ENCODE results near the gene SMIM45.

SMIM45 gene

DNA sequence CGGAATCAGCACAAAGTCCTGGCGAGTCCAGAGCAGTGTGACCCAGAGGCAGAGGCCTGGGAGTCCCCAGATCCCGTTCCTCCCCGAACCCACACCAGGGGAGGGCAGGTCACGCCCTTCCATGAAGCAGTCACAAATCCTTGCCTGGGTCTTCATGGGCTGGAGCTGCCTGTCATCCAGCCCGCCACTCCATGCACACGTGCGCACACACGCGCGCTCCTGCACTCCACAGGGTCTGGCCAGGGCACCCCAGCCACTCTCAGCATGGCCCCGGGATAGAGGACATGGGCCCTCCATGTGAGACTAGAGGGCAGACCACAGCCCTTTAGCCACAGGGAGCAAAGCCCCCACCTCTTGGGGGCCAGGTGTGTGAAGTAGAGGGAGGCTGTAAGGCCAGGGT, 19.6 kb upstream of the SMIM45 start:
- no peaks in the 10 kb centered on the region for H3K9me2 ChIP-seq

DNA sequence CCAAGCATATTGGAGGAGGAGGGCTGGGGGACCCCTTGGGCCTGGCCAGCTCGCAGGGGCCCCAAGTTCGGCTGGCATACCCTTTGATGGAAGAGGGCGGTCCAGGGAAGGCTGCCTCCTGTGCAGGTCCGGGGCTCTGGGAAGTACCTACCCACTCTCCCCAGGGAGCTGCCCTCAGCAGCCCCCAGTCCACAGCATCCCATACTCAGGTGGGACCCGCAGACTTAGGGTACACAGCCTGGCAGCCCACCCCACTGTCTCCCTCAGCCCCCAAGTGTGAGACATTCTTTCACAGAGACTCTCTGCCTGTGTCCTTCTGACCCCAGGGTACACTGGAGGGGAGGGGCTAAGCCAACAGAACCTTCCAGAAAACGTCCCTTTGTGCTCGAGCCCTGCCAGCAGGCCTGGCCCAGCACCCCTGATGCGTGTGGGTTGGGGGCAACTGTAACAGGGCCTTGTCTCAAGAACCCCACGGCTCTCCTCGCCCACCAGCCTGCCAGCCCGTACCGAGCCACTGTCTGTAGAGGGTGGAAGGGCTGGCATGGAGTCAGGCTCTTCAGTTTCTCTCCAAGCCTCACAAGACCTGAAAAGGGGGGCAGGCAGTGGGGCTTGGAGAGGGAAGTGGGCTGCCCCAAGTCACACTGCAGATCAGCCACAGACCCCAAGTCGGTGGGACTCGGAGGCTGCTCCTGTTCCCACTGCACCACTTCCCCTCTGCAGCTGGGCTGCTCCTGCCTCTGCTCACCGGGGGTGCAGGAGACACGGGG, 18.4 kb upstream of the SMIM45 start:
- WGBS (ENCODE audit: low lambda C conversion rate) = 84% methylated on average over 3 of the region's 16 CpGs
- ChIA-PET POLR2A (no interaction called here), CTCF (no interaction called here)
- Histone ChIP-seq H3K9me3 (no peaks in the 10 kb centered on the region), H3K27me3 (ENCODE audit: insufficient read depth) (no peaks in the 10 kb centered on the region), H3K4me3 (ENCODE audit: low read depth in 2 of 2, low read length in 1 of 2) (no peak overlapping the region), H3K27ac (ENCODE audit: low read depth in 2 of 2, low read length in 1 of 2) (no peak overlapping the region), H3K4me1 (ENCODE audit: control insufficient read depth in 1 of 2, insufficient read depth in 2 of 2, low read depth in 1 of 2, low read length in 1 of 2) (no peaks in the 10 kb centered on the region; a peak in 1 of 4 replicates), H3K9me2 (no peaks in the 10 kb centered on the region), H3K9ac (no peak overlapping the region), H3K4me2 (no peak overlapping the region), H3F3A (replicated peaks; ENCODE audit: insufficient read depth) (no peaks in the 10 kb centered on the region), H3K36me3 (replicated peaks in 1 of 2; ENCODE audit: control insufficient read depth in 1 of 2, insufficient read depth in 2 of 2, low read length in 1 of 2) (no peaks in the 10 kb centered on the region), H3K79me2 (ENCODE audit: insufficient read depth) (no peaks in the 10 kb centered on the region), H4K20me1 (ENCODE audit: insufficient read depth) (no peaks in the 10 kb centered on the region), H2AFZ (ENCODE audit: low read depth) (no peak overlapping the region)
- DNase-seq = no peak
- no peak for TF ChIP-seq MXI1 (IDR thresholded peaks at IDR 0.05; ENCODE audit: low read depth, low read length)
- no peak for TF ChIP-seq FOXM1 (IDR thresholded peaks at IDR 0.05; ENCODE audit: low read depth)
- TF ChIP-seq GABPA (IDR thresholded peaks at IDR 0.05; ENCODE audit: low read depth) = no peak
- no peak for TF ChIP-seq SMC3 (IDR thresholded peaks at IDR 0.05; ENCODE audit: low read depth, low read length)
- no peak for TF ChIP-seq RCOR1 (IDR thresholded peaks at IDR 0.05; ENCODE audit: low read length)
- TF ChIP-seq, protein P1, sequence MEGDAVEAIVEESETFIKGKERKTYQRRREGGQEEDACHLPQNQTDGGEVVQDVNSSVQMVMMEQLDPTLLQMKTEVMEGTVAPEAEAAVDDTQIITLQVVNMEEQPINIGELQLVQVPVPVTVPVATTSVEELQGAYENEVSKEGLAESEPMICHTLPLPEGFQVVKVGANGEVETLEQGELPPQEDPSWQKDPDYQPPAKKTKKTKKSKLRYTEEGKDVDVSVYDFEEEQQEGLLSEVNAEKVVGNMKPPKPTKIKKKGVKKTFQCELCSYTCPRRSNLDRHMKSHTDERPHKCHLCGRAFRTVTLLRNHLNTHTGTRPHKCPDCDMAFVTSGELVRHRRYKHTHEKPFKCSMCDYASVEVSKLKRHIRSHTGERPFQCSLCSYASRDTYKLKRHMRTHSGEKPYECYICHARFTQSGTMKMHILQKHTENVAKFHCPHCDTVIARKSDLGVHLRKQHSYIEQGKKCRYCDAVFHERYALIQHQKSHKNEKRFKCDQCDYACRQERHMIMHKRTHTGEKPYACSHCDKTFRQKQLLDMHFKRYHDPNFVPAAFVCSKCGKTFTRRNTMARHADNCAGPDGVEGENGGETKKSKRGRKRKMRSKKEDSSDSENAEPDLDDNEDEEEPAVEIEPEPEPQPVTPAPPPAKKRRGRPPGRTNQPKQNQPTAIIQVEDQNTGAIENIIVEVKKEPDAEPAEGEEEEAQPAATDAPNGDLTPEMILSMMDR (IDR thresholded peaks at IDR 0.05) = no peak
- TF ChIP-seq YY1 (IDR thresholded peaks at IDR 0.05; ENCODE audit: low read depth) = no peak
- TF ChIP-seq FOXJ3 (CRISPR knock-in tag; IDR thresholded peaks at IDR 0.05) = no peak
- TF ChIP-seq TAF1 (IDR thresholded peaks at IDR 0.05; ENCODE audit: borderline replicate concordance, low read depth, low read length) = no peak
- TF ChIP-seq, protein P2, sequence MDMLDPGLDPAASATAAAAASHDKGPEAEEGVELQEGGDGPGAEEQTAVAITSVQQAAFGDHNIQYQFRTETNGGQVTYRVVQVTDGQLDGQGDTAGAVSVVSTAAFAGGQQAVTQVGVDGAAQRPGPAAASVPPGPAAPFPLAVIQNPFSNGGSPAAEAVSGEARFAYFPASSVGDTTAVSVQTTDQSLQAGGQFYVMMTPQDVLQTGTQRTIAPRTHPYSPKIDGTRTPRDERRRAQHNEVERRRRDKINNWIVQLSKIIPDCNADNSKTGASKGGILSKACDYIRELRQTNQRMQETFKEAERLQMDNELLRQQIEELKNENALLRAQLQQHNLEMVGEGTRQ (IDR thresholded peaks at IDR 0.05; ENCODE audit: borderline replicate concordance, low read depth, low read length) = no peak

More for the DNA sequence above, 19.6 kb upstream of the SMIM45 start:
- no peaks in the 10 kb centered on the region for H3K9me3 ChIP-seq
- no peaks in the 10 kb centered on the region; a peak in 1 of 4 replicates for H3K4me1 ChIP-seq (ENCODE audit: control insufficient read depth in 1 of 2, insufficient read depth in 2 of 2, low read depth in 1 of 2, low read length in 1 of 2)
- 90% methylated on average over 2 of the region's 12 CpGs for WGBS (ENCODE audit: low lambda C conversion rate)
- no peaks in the 10 kb centered on the region for H3K79me2 ChIP-seq (ENCODE audit: insufficient read depth)
- no peak overlapping the region for H3K27ac ChIP-seq (ENCODE audit: low read depth in 2 of 2, low read length in 1 of 2)
- no peaks in the 10 kb centered on the region for H4K20me1 ChIP-seq (ENCODE audit: insufficient read depth)
- TF ChIP-seq TEAD4 (IDR thresholded peaks at IDR 0.05; ENCODE audit: borderline replicate concordance, insufficient read depth) (no peak), TCF12 (IDR thresholded peaks at IDR 0.05) (no peak), JUND (IDR thresholded peaks at IDR 0.05) (no peak), YY1 (IDR thresholded peaks at IDR 0.05; ENCODE audit: low read depth) (no peak), POLR2AphosphoS5 (IDR thresholded peaks at IDR 0.05; ENCODE audit: low read depth, low read length) (no peak), SIN3A (IDR thresholded peaks at IDR 0.05; ENCODE audit: borderline replicate concordance, low read depth, low read length) (no peak)
- TF ChIP-seq, protein P1 (IDR thresholded peaks at IDR 0.05) = no peak
- TF ChIP-seq, protein P3, sequence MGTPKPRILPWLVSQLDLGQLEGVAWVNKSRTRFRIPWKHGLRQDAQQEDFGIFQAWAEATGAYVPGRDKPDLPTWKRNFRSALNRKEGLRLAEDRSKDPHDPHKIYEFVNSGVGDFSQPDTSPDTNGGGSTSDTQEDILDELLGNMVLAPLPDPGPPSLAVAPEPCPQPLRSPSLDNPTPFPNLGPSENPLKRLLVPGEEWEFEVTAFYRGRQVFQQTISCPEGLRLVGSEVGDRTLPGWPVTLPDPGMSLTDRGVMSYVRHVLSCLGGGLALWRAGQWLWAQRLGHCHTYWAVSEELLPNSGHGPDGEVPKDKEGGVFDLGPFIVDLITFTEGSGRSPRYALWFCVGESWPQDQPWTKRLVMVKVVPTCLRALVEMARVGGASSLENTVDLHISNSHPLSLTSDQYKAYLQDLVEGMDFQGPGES (IDR thresholded peaks at IDR 0.05; ENCODE audit: low read depth, low read length) = no peak
- TF ChIP-seq, protein P4, sequence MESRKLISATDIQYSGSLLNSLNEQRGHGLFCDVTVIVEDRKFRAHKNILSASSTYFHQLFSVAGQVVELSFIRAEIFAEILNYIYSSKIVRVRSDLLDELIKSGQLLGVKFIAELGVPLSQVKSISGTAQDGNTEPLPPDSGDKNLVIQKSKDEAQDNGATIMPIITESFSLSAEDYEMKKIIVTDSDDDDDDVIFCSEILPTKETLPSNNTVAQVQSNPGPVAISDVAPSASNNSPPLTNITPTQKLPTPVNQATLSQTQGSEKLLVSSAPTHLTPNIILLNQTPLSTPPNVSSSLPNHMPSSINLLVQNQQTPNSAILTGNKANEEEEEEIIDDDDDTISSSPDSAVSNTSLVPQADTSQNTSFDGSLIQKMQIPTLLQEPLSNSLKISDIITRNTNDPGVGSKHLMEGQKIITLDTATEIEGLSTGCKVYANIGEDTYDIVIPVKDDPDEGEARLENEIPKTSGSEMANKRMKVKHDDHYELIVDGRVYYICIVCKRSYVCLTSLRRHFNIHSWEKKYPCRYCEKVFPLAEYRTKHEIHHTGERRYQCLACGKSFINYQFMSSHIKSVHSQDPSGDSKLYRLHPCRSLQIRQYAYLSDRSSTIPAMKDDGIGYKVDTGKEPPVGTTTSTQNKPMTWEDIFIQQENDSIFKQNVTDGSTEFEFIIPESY (IDR thresholded peaks at IDR 0.05; ENCODE audit: borderline replicate concordance, low read depth) = no peak
- ChIA-PET CTCF (interaction anchor here (0.6 kb wide), 1 partner anchor 235 kb away, joined by 3 read pairs; no protein-coding TSS in a partner anchor), POLR2A (no interaction called here)
- DNase-seq = no peak
- H3K36me3 ChIP-seq (replicated peaks in 1 of 2; ENCODE audit: control insufficient read depth in 1 of 2, insufficient read depth in 2 of 2, low read length in 1 of 2) = no peaks in the 10 kb centered on the region
- no peak overlapping the region for H3K4me2 ChIP-seq
- H2AFZ ChIP-seq (ENCODE audit: low read depth) = no peak overlapping the region
- no peaks in the 10 kb centered on the region for H3K27me3 ChIP-seq (ENCODE audit: insufficient read depth)
- no peak overlapping the region for H3K4me3 ChIP-seq (ENCODE audit: low read depth in 2 of 2, low read length in 1 of 2)
- H3F3A ChIP-seq (replicated peaks; ENCODE audit: insufficient read depth) = no peaks in the 10 kb centered on the region
- H3K9ac ChIP-seq = no peak overlapping the region

All from SK-N-SH (cell line).